Testis (tissue), 3 donors: ENCODE results near the gene TGIF2. TPM values are rescaled to one million over a fixed set of nuclear protein-coding genes. Genes with fewer than 3 reads are reported as not detected.

Source experiments
- DNase-seq: peaks from one replicate; pipeline ENCODE4 v3.0.0-alpha.2; 2019
- H3K27ac ChIP-seq, 2 donors: fragments of 200-600 bp; sonication (generic); one replicate each; pipeline ENCODE4 v1.5.1; 2019
- H3K27me3 ChIP-seq: fragments of 200-600 bp; sonication (generic); one replicate; pipeline ENCODE4 v1.5.1; 2019
- H3K36me3 ChIP-seq: fragments of 200-600 bp; sonication (generic); one replicate; pipeline ENCODE4 v1.5.1; 2017; ENCODE audit warnings: low read depth; ENCODE audit errors: missing control alignments
- H3K4me1 ChIP-seq: fragments of 200-600 bp; sonication (generic); one replicate; pipeline ENCODE4 v1.5.1; 2019
- H3K4me3 ChIP-seq, 2 donors: fragments of 200-600 bp; sonication (generic); one replicate each; pipeline ENCODE4 v1.5.1; 2017 to 2019
- H3K9me3 ChIP-seq: fragments of 200-600 bp; sonication (generic); one replicate; pipeline ENCODE4 v1.5.1; 2017
- POLR2A ChIP-seq: fragments of 450-650 bp; IDR thresholded peaks from one replicate; pipeline ENCODE4 v1.6.1; 2017; ENCODE audit warnings: antibody characterized with exemption, mild to moderate bottlenecking, moderate library complexity
- WGBS, 2 donors: methylation state at CpG; one replicate each; pipeline ENCODE4 v1.1.5; 2018; 5-methylcytosine and 5-hydroxymethylcytosine counted together
- intact Hi-C: fragments of 100-400 bp; cut with DNase I; formaldehyde crosslinking; loops from one replicate; pipeline ENCODE4 v1.15.1; 2023; ENCODE audit warnings: low total_unique reads
- polyA plus RNA-seq: library from polyadenylated mRNA; stranded (reverse); fragments of 350-450 nt; fragmentation: Illumina TruSeq; extraction: RNeasy Lipid Tissue Mini Kit (QIAGEN cat#74804); gene quantifications from one replicate; pipeline ENCODE4 v1.2.3, GENCODE V29; 2014; ENCODE audit warnings: low read depth, low replicate concordance; ENCODE audit not compliant: insufficient read depth
- total RNA-seq, 2 donors: library from RNA; depleted of rRNA; stranded (reverse); fragments of >200 nt; gene quantifications; one replicate each; pipeline ENCODE4 v1.2.3, GENCODE V29; 2016
- TF ChIP-seq, protein P1 (sequence below), 3 experiments: fragments of 450-650 bp in 2 of 3; fragments of 200-600 bp in 1 of 3; sonication (generic) in 1 of 3; IDR thresholded peaks; one replicate each; pipeline ENCODE4 v1.5.1; 2016 to 2019; ENCODE audit warnings: antibody characterized with exemption in 3 of 3, mild to moderate bottlenecking in 2 of 3, moderate library complexity in 1 of 3

TGIF2 gene
- total and polyA plus RNA-seq, 3 donors from 2014 or later, result 24.0 to 37.2 (median 34.3) TPM

DNA sequence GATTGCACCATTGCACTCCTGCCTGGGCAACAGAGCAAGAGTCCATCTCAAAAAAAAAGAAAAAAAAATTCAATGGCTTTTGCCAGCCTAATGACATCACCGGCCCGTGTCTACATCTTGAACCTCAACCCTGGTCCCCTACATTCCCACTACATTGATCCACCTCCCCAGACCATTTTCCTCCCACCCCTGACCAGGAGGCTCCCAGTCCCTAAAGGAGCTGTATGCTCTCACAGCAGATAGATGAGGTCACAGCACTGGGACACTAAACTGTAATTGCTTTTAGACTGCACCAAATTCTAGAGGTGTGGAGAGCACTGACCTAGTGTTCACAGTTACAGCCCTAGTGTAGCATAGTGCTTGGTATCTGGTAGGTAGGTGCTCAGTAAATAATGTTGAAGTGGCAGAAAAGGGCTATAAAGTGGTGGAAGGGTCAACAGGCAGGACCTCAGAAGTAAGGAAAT, 10.7 kb downstream of the TGIF2 start:
- TF ChIP-seq POLR2A, result no peak
- TF ChIP-seq, protein P1, sequence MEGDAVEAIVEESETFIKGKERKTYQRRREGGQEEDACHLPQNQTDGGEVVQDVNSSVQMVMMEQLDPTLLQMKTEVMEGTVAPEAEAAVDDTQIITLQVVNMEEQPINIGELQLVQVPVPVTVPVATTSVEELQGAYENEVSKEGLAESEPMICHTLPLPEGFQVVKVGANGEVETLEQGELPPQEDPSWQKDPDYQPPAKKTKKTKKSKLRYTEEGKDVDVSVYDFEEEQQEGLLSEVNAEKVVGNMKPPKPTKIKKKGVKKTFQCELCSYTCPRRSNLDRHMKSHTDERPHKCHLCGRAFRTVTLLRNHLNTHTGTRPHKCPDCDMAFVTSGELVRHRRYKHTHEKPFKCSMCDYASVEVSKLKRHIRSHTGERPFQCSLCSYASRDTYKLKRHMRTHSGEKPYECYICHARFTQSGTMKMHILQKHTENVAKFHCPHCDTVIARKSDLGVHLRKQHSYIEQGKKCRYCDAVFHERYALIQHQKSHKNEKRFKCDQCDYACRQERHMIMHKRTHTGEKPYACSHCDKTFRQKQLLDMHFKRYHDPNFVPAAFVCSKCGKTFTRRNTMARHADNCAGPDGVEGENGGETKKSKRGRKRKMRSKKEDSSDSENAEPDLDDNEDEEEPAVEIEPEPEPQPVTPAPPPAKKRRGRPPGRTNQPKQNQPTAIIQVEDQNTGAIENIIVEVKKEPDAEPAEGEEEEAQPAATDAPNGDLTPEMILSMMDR (IDR thresholded peaks at IDR 0.05), result no peak
- intact Hi-C loops, result no loop called here
- no peaks in the 10 kb centered on the region for H3K36me3 ChIP-seq

DNA sequence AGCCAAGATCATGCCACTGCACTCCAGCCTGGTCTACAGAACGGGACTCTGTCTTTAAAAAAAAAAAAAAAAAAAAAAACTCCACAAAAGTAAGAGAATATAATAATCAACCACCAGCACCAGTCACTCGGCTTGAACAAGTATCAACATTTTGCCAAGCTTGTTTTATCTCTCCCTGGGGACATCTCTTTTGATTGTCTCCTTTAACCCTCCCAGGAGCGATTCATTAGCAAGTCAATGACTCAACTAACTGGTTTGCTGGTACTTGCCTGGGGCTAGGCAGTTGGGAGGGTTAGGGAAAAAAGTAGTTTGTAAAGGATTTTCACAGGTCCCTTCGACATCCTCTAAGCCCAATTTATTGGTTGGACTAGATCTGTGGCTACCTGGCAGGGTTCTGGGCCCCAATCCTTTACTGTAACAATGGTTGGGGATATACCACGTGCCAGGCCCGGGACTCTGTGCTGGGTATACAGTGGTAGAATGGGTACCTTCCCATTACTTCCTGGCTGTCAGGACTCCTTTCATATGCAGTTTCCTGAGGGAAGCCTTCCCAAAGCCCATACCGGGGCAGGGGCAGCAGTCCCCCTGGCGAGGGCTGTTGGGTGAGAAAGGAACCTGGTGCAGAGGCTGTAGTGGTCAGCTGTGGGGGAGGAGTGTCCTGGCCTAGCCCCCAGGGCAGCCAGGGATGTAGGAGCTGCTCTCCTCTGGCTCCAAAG, 12.2 kb downstream of the TGIF2 start:
- intact Hi-C loops, result no loop called here

More for the DNA sequence above, 10.7 kb downstream of the TGIF2 start:
- peaks cover 24% of the 10 kb centered on the region for H3K4me1 ChIP-seq
- no peak overlapping the region for H3K27ac ChIP-seq
- no peak for DNase-seq
- no peak overlapping the region for H3K4me3 ChIP-seq
- no peaks in the 10 kb centered on the region for H3K9me3 ChIP-seq
- H3K27me3 ChIP-seq, result no peaks in the 10 kb centered on the region
- WGBS, 2 donors, result 92% methylated on average over 2 of the region's 2 CpGs

DNA sequence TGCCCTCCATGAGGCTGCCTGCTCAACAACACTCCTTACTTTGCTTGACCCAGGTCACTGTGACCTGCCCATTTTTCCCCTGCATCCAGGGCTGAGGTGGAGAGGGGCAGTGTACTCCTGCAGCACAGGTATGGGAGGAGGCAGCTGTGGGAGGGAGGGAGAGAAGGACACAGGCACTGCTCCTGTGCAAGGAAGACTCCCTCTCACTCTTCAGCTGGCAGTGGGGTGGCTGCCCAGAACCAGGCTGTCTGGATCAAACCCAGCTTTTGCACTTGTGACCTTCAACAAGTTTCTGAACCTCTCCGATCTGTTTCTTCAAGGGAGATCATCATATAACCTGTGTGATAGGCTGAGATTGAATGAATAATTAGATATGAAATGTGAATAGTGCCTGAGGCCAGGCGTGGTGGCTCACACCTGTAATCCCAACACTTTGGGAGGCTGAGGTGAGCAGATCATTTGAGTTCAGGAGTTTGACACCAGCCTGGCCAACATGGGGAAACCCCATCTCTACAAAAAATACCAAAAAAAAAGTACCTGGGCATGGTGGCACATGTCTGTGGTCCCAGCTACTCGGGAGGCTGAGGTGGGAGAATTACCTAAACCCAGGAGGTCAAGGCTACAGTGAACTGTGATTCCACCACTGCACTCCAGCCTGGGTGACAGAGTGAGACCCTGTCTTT, 14.1 kb downstream of the TGIF2 start:
- intact Hi-C loops, result no loop called here
- DNase-seq, result peak; percentile 78

More for the DNA sequence above, 12.2 kb downstream of the TGIF2 start:
- H3K27ac ChIP-seq, result no peak overlapping the region
- no peaks in the 10 kb centered on the region for H3K36me3 ChIP-seq
- DNase-seq, result no peak
- no peak overlapping the region for H3K4me3 ChIP-seq
- H3K9me3 ChIP-seq, result no peaks in the 10 kb centered on the region
- no peak for TF ChIP-seq POLR2A
- TF ChIP-seq, protein P1 (IDR thresholded peaks at IDR 0.05), result no peak
- H3K4me1 ChIP-seq, result peaks cover 16% of the 10 kb centered on the region
- no peaks in the 10 kb centered on the region for H3K27me3 ChIP-seq
- WGBS, 2 donors, result 64 to 81% methylated on average over 6 to 8 of the region's 8 CpGs

DNA sequence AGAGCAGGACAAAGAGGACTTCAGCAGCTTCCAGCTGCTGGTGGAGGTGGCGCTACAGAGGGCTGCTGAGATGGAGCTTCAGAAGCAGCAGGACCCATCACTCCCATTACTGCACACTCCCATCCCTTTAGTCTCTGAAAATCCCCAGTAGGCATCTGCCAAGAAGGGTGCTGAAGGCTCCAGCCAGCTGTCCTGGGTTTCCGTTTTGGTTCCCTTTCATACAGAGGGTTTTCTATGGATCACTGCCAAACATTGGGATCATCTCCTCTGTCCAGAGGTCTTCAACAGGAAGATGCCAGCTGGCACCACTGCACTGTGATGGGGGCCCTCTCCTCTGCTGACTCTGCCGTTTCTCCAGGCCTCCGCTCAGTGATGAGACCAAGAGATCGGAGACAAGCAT, 17.9 kb downstream of the TGIF2 start:
- intact Hi-C loops, result no loop called here
- no peak for DNase-seq

More for the DNA sequence above, 14.1 kb downstream of the TGIF2 start:
- Histone ChIP-seq H3K9me3 (no peaks in the 10 kb centered on the region), H3K4me1 (peaks cover 24% of the 10 kb centered on the region), H3K4me3 (no peak overlapping the region), H3K27me3 (no peaks in the 10 kb centered on the region), H3K36me3 (no peaks in the 10 kb centered on the region), H3K27ac (no peak overlapping the region)
- TF ChIP-seq POLR2A, result no peak
- TF ChIP-seq, protein P1 (IDR thresholded peaks at IDR 0.05), result no peak
- 61 to 80% methylated on average over 3 of the region's 3 CpGs for WGBS, 2 donors

More for the DNA sequence above, 17.9 kb downstream of the TGIF2 start:
- 59 to 72% methylated on average over 5 of the region's 5 CpGs for WGBS, 2 donors
- H3K4me1 ChIP-seq, result peaks cover 24% of the 10 kb centered on the region
- no peaks in the 10 kb centered on the region for H3K36me3 ChIP-seq
- H3K4me3 ChIP-seq, result no peak overlapping the region
- no peaks in the 10 kb centered on the region for H3K27me3 ChIP-seq
- H3K9me3 ChIP-seq, result no peaks in the 10 kb centered on the region
- TF ChIP-seq, protein P1 (IDR thresholded peaks at IDR 0.05), result no peak
- no peak for TF ChIP-seq POLR2A
- no peak overlapping the region for H3K27ac ChIP-seq
